ENCODE measurements around the gene HNRNPAB. TPM values are rescaled to one million over a fixed set of nuclear protein-coding genes. Genes with fewer than 3 reads are reported as not detected.

HNRNPAB gene
- total and polyA plus RNA-seq, 10 donors: 55.9 to 144 (median 115) TPM

GRCh38 chr5:178242416-178242815 lies 38.1 kb downstream of the HNRNPAB start:
- intact Hi-C loops (cut with DNase I; ENCODE audit: low total_unique reads): no loop called here

GRCh38 chr5:178244576-178244975 lies 40.2 kb downstream of the HNRNPAB start:
- peaks cover 7 to 46% (median 29%) of the 10 kb centered on the region in 6 donors for H3K4me1 ChIP-seq
- H3K9me3 ChIP-seq: no peaks in the 10 kb centered on the region
- no peak overlapping the region for H3K4me3 ChIP-seq
- 70 to 83% (median 82%) methylated on average over 2 of the region's 2 CpGs for WGBS, 5 donors
- intact Hi-C loops (cut with DNase I; ENCODE audit: low total_unique reads): no loop called here
- DNase-seq: no peak
- peak overlapping the region in 3 of 8 donors; percentile 30 to 58 (median 30) for H3K27ac ChIP-seq
- no peaks in the 10 kb centered on the region for H3K36me3 ChIP-seq
- H3K27me3 ChIP-seq (replicated peaks in 1 of 7): no peaks in the 10 kb centered on the region
- no peak for TF ChIP-seq CTCF (IDR thresholded peaks at IDR 0.05 in 8 of 11, conservative IDR thresholded peaks at IDR 0.05 in 3 of 11)
- TF ChIP-seq POLR2A (IDR thresholded peaks at IDR 0.05): no peak
- TF ChIP-seq POLR2AphosphoS5 (IDR thresholded peaks at IDR 0.05): no peak

More at GRCh38 chr5:178242416-178242815, 38.1 kb downstream of the HNRNPAB start:
- Histone ChIP-seq H3K4me1 (peaks cover 18 to 51% (median 45%) of the 10 kb centered on the region in 6 donors), H3K27me3 (replicated peaks in 1 of 7) (no peaks in the 10 kb centered on the region), H3K36me3 (no peaks in the 10 kb centered on the region), H3K4me3 (no peak overlapping the region), H3K9me3 (no peaks in the 10 kb centered on the region), H3K27ac (peak overlapping the region in 2 of 8 donors; percentile 86 to 91)
- TF ChIP-seq CTCF (IDR thresholded peaks at IDR 0.05 in 8 of 11, conservative IDR thresholded peaks at IDR 0.05 in 3 of 11): no peak
- TF ChIP-seq POLR2A (IDR thresholded peaks at IDR 0.05): no peak
- no peak for TF ChIP-seq POLR2AphosphoS5 (IDR thresholded peaks at IDR 0.05)
- 76 to 88% (median 80%) methylated on average over 10 of the region's 10 CpGs for whole genome bisulfite sequencing, 5 donors
- DNase-seq: no peak

- no peaks in the 10 kb centered on the region for H3K36me3 ChIP-seq
- intact Hi-C loops (cut with DNase I; ENCODE audit: low total_unique reads): no loop called here
- H3K9me3 ChIP-seq: no peaks in the 10 kb centered on the region
- peaks cover 3 to 40% (median 21%) of the 10 kb centered on the region in 6 donors for H3K4me1 ChIP-seq
- no peak overlapping the region for H3K4me3 ChIP-seq
- no peaks in the 10 kb centered on the region for H3K27me3 ChIP-seq (replicated peaks in 1 of 7)
- TF ChIP-seq POLR2A (IDR thresholded peaks at IDR 0.05) (no peak), CTCF (IDR thresholded peaks at IDR 0.05 in 8 of 11, conservative IDR thresholded peaks at IDR 0.05 in 3 of 11) (no peak), POLR2AphosphoS5 (IDR thresholded peaks at IDR 0.05) (no peak)
- DNase-seq: no peak
- WGBS, 5 donors: 91 to 94% (median 93%) methylated on average over 2 of the region's 2 CpGs
- H3K27ac ChIP-seq: no peak overlapping the region
Observed at GRCh38 chr5:178245389-178245788, 41.1 kb downstream of the HNRNPAB start.

- Histone ChIP-seq H3K4me1 (peaks cover 0 to 28% (median 9%) of the 10 kb centered on the region in 6 donors), H3K9me3 (no peaks in the 10 kb centered on the region), H3K27ac (no peak overlapping the region), H3K36me3 (no peaks in the 10 kb centered on the region), H3K4me3 (no peak overlapping the region), H3K27me3 (replicated peaks in 1 of 7) (no peaks in the 10 kb centered on the region)
- DNase-seq: no peak
- TF ChIP-seq POLR2A (IDR thresholded peaks at IDR 0.05) (no peak), CTCF (IDR thresholded peaks at IDR 0.05 in 8 of 11, conservative IDR thresholded peaks at IDR 0.05 in 3 of 11) (no peak), POLR2AphosphoS5 (IDR thresholded peaks at IDR 0.05) (no peak)
- WGBS, 5 donors: 73 to 82% (median 76%) methylated on average over 15 of the region's 15 CpGs
- intact Hi-C loops (cut with DNase I; ENCODE audit: low total_unique reads): no loop called here
Observed at GRCh38 chr5:178246624-178247279, 42.4 kb downstream of the HNRNPAB start.
